ENCODE results near the gene TUSC2.
A peak's percentile ranks its signal among the peaks of the same experiment; 100 is the strongest.

Gene TUSC2

GRCh38 chr3:50321336-50322114 is 6.5 kb downstream of the TUSC2 start:
- DNase-seq (ENCODE audit: extremely low read depth, low read depth): peak; percentile 68
- TF ChIP-seq, protein P1, sequence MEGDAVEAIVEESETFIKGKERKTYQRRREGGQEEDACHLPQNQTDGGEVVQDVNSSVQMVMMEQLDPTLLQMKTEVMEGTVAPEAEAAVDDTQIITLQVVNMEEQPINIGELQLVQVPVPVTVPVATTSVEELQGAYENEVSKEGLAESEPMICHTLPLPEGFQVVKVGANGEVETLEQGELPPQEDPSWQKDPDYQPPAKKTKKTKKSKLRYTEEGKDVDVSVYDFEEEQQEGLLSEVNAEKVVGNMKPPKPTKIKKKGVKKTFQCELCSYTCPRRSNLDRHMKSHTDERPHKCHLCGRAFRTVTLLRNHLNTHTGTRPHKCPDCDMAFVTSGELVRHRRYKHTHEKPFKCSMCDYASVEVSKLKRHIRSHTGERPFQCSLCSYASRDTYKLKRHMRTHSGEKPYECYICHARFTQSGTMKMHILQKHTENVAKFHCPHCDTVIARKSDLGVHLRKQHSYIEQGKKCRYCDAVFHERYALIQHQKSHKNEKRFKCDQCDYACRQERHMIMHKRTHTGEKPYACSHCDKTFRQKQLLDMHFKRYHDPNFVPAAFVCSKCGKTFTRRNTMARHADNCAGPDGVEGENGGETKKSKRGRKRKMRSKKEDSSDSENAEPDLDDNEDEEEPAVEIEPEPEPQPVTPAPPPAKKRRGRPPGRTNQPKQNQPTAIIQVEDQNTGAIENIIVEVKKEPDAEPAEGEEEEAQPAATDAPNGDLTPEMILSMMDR (IDR thresholded peaks at IDR 0.05; ENCODE audit: low read depth, low read length): peak; percentile 32

DNA sequence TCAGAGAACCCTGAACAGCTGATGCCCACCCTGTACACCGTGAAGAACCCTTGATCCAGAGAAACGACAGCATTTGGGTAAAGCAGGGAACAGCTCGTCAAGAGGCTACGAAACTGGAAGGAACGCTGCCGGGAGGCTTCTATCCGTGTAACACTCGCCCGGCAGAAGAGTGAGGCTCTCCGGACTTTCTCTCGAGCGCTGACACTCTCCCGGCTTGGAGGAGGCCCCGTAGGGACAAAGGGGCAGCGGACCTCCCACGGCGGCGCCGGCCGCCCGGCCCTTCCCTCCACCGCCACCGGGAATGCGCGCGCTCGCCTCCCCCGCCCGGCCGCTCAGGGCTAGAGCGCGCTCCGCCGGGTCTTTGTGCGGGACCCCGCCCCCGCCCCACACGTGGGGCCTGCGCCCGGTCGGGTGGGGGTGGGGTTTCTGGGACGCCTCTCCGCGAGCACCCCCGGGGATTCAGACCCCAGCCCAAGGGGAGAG is 7.1 kb downstream of the TUSC2 start:
- no peak for DNase-seq (ENCODE audit: extremely low read depth, low read depth)
- TF ChIP-seq, protein P1 (IDR thresholded peaks at IDR 0.05; ENCODE audit: low read depth, low read length): no peak

- TF ChIP-seq, protein P1 (IDR thresholded peaks at IDR 0.05; ENCODE audit: low read depth, low read length): no peak
Observed at GRCh38 chr3:50319894-50320625, 8.0 kb downstream of the TUSC2 start.

DNA sequence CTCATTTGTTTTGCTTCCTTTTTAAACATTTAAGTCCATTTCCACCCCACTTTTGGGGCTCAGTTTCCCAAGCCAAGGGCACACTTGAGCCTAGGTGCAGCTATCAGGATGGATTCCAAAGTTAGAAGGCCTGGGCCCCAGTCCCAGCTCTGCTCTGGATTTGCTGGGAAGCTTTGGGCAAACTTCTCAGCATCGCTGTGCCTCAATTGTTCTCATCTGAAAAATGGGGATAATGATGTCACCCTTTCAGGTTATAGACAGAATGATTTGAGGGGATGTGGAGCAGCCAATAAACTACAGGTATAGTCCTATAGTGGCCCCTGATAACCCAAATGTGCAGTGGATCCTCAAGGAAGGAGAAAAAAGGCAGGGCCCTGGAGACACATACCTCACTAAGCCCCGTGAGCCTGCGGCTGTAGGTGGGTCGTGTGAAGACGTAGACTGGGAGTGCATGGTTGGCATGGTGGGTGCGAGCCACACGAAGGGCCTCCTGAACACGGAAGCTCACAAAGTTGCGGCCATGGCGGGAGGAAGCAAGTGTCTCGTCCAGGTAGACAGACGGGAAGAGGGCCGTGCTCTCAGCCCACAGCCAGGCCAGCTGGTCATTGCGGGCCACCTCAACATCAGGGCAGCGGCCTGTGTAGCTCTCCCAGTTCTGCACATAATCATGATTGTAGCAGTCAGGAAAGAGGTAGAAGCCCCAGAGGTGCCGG is 8.7 kb downstream of the TUSC2 start:
- TF ChIP-seq, protein P1 (IDR thresholded peaks at IDR 0.05; ENCODE audit: low read depth, low read length): no peak
- DNase-seq (ENCODE audit: extremely low read depth, low read depth): no peak

More at GRCh38 chr3:50319894-50320625, 8.0 kb downstream of the TUSC2 start:
- no peak for DNase-seq (ENCODE audit: extremely low read depth, low read depth)

DNA sequence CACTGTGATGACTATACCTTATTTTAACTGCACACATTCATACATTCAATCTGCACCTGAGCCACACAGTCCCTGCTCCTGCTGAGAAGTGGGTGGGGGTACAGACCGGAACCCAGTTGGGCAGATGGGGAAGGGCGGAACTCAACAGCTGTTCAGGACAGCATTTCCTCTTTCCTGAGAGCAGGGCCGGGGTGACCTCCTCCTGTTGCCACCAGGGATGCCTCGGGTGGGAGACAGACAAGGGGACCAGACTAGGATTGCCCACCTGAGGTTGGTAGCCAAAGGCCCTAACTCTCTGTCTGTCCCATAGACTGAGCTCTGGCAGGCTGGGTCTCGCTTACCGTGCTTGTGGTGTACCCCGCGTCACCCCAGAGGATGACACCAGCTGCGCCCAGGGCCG is 9.4 kb downstream of the TUSC2 start:
- TF ChIP-seq, protein P1 (IDR thresholded peaks at IDR 0.05; ENCODE audit: low read depth, low read length): no peak
- DNase-seq (ENCODE audit: extremely low read depth, low read depth): no peak

- TF ChIP-seq, protein P1 (IDR thresholded peaks at IDR 0.05; ENCODE audit: low read depth, low read length): no peak
Observed at GRCh38 chr3:50318163-50318562, 9.9 kb downstream of the TUSC2 start.

More at GRCh38 chr3:50318163-50318562, 9.9 kb downstream of the TUSC2 start:
- DNase-seq (ENCODE audit: extremely low read depth, low read depth): no peak

Data from AG09319 (cell line).